ENCODE results near the gene LIF. TPM values are rescaled to one million over a fixed set of nuclear protein-coding genes. Genes with fewer than 3 reads are reported as not detected.
A peak's percentile ranks its signal among the peaks of the same experiment; 100 is the strongest.

Gene LIF
- polyA plus RNA-seq, 1 donor (not counting 4 experiments of a cell fraction or from before 2014, with no cell fraction given), result 3.1 TPM

GRCh38 chr22:30212363-30212995 is 34.1 kb downstream of the LIF start:
- Histone ChIP-seq H3K4me2 (ENCODE audit: control insufficient read depth, extremely low read depth, insufficient read depth, low read depth, low read length) (peak overlapping the region; percentile 59), H3K27me3 (ENCODE audit: control insufficient read depth, extremely low read depth, insufficient read depth, low read length) (no peaks in the 10 kb centered on the region), H3K79me2 (ENCODE audit: control insufficient read depth, insufficient read depth, low read length) (no peaks in the 10 kb centered on the region), H2AFZ (ENCODE audit: control insufficient read depth, low read length) (peak overlapping the region; percentile 24), H3K4me3 (ENCODE audit: control insufficient read depth in 2 of 3, extremely low read depth in 1 of 3, insufficient read depth in 2 of 3, low read depth in 1 of 3, low read length in 3 of 3) (no peak overlapping the region), H3K9ac (ENCODE audit: control insufficient read depth, extremely low read depth, insufficient read depth, low read length) (peak overlapping the region; percentile 44), H3K9me3 (ENCODE audit: control insufficient read depth, low read depth, low read length) (no peaks in the 10 kb centered on the region), H3K27ac (ENCODE audit: control insufficient read depth, insufficient read depth, low read length) (peak overlapping the region; percentile 75), H3K36me3 (ENCODE audit: control insufficient read depth in 2 of 2, extremely low read depth in 1 of 2, insufficient read depth in 2 of 2, low read length in 2 of 2) (no peaks in the 10 kb centered on the region), H4K20me1 (ENCODE audit: control insufficient read depth, extremely low read depth, insufficient read depth, low read length) (no peaks in the 10 kb centered on the region), H3K9me1 (ENCODE audit: control insufficient read depth, extremely low read depth, insufficient read depth, low read length) (no peaks in the 10 kb centered on the region), H3K4me1 (ENCODE audit: control insufficient read depth, extremely low read depth, insufficient read depth, low read length) (peaks cover 33% of the 10 kb centered on the region)
- TF ChIP-seq EZH2 (IDR thresholded peaks at IDR 0.05; ENCODE audit: low read length), result no peak
- peak in 1 of 3 experiments; percentile 58 for TF ChIP-seq CTCF (optimal IDR thresholded peaks at IDR 0.05 in 1 of 3, IDR thresholded peaks at IDR 0.05 in 1 of 3, conservative IDR thresholded peaks at IDR 0.05 in 1 of 3; ENCODE audit: extremely low read depth in 1 of 3, insufficient read depth in 2 of 3, low read length in 3 of 3)
- FAIRE-seq (peak; percentile 89), DNase-seq (ENCODE audit: low read depth, low spot score) (peak; percentile 82)
- dilution Hi-C loops (cut with MboI; ENCODE audit: extremely low pct_ligation_motif_present, low sequenced_read_pairs), result no loop called here

GRCh38 chr22:30211124-30211820 is 35.3 kb downstream of the LIF start:
- dilution Hi-C loops (cut with MboI; ENCODE audit: extremely low pct_ligation_motif_present, low sequenced_read_pairs), result no loop called here
- Histone ChIP-seq H3K4me2 (ENCODE audit: control insufficient read depth, extremely low read depth, insufficient read depth, low read depth, low read length) (no peak overlapping the region), H3K9me1 (ENCODE audit: control insufficient read depth, extremely low read depth, insufficient read depth, low read length) (no peaks in the 10 kb centered on the region), H3K79me2 (ENCODE audit: control insufficient read depth, insufficient read depth, low read length) (no peaks in the 10 kb centered on the region), H3K4me3 (ENCODE audit: control insufficient read depth in 2 of 3, extremely low read depth in 1 of 3, insufficient read depth in 2 of 3, low read depth in 1 of 3, low read length in 3 of 3) (no peak overlapping the region), H4K20me1 (ENCODE audit: control insufficient read depth, extremely low read depth, insufficient read depth, low read length) (no peaks in the 10 kb centered on the region), H2AFZ (ENCODE audit: control insufficient read depth, low read length) (no peak overlapping the region), H3K4me1 (ENCODE audit: control insufficient read depth, extremely low read depth, insufficient read depth, low read length) (peaks cover 44% of the 10 kb centered on the region), H3K27ac (ENCODE audit: control insufficient read depth, insufficient read depth, low read length) (peak overlapping the region; percentile 46), H3K9ac (ENCODE audit: control insufficient read depth, extremely low read depth, insufficient read depth, low read length) (no peak overlapping the region), H3K36me3 (ENCODE audit: control insufficient read depth in 2 of 2, extremely low read depth in 1 of 2, insufficient read depth in 2 of 2, low read length in 2 of 2) (no peaks in the 10 kb centered on the region), H3K27me3 (ENCODE audit: control insufficient read depth, extremely low read depth, insufficient read depth, low read length) (no peaks in the 10 kb centered on the region), H3K9me3 (ENCODE audit: control insufficient read depth, low read depth, low read length) (no peaks in the 10 kb centered on the region)
- TF ChIP-seq CTCF (optimal IDR thresholded peaks at IDR 0.05 in 1 of 3, IDR thresholded peaks at IDR 0.05 in 1 of 3, conservative IDR thresholded peaks at IDR 0.05 in 1 of 3; ENCODE audit: extremely low read depth in 1 of 3, insufficient read depth in 2 of 3, low read length in 3 of 3), result no peak
- TF ChIP-seq EZH2 (IDR thresholded peaks at IDR 0.05; ENCODE audit: low read length), result no peak
- DNase-seq (ENCODE audit: low read depth, low spot score), result no peak
- no peak for FAIRE-seq
